Esophagus (tissue), 2 donors: ENCODE measurements around the gene MGAT5B. TPM values are rescaled to one million over a fixed set of nuclear protein-coding genes. Genes with fewer than 3 reads are reported as not detected.

Source experiments
- H3K27ac ChIP-seq, 2 donors: one replicate each; pipeline ENCODE4 v1.5.1; 2013; ENCODE audit warnings: low read depth in 2 of 2, mild to moderate bottlenecking in 2 of 2, inconsistent platforms in 1 of 2, low read length in 1 of 2, moderate library complexity in 1 of 2
- H3K27me3 ChIP-seq, 2 donors: one replicate each; pipeline ENCODE4 v1.6.1; 2013; ENCODE audit warnings: low read length in 2 of 2, control low read depth in 1 of 2, mild to moderate bottlenecking in 1 of 2; ENCODE audit not compliant: insufficient read depth in 2 of 2, control insufficient read depth in 1 of 2
- H3K36me3 ChIP-seq, 2 donors: one replicate each; pipeline ENCODE4 v1.6.1; 2013; ENCODE audit warnings: low read length in 1 of 2; ENCODE audit not compliant: control insufficient read depth in 2 of 2, insufficient read depth in 2 of 2
- H3K4me1 ChIP-seq, 2 donors: one replicate each; pipeline ENCODE4 v1.6.1; 2013; ENCODE audit warnings: low read length in 1 of 2; ENCODE audit not compliant: control insufficient read depth in 2 of 2, insufficient read depth in 2 of 2
- H3K4me3 ChIP-seq, 2 donors: one replicate each; pipeline ENCODE4 v1.5.1; 2013; ENCODE audit warnings: low read length in 2 of 2, mild to moderate bottlenecking in 2 of 2, low read depth in 1 of 2, moderate library complexity in 1 of 2
- H3K9me3 ChIP-seq, 2 donors: one replicate each; pipeline ENCODE4 v1.6.1; 2013; ENCODE audit warnings: mild to moderate bottlenecking in 2 of 2, low read depth in 1 of 2, low read length in 1 of 2, moderate library complexity in 1 of 2; ENCODE audit not compliant: control insufficient read depth in 2 of 2, insufficient read depth in 1 of 2
- WGBS, 2 donors: extraction: QIAGEN DNeasy Blood & Tissue Kit; methylation state at CpG; one replicate each; pipeline ENCODE4 v1.1.7; 2013; 5-methylcytosine and 5-hydroxymethylcytosine counted together
- polyA plus RNA-seq, 2 donors: library from polyadenylated mRNA; stranded (reverse); fragments of 200-250 nt; gene quantifications; one replicate each; pipeline ENCODE4 v1.2.3, GENCODE V29; 2013
- donor health status: healthy with polysubstance abuse.
- donor health status: Bipolar disorder and iron deficiency.

MGAT5B gene
- polyA plus RNA-seq, 2 donors: 0.18 to 0.24 TPM

DNA sequence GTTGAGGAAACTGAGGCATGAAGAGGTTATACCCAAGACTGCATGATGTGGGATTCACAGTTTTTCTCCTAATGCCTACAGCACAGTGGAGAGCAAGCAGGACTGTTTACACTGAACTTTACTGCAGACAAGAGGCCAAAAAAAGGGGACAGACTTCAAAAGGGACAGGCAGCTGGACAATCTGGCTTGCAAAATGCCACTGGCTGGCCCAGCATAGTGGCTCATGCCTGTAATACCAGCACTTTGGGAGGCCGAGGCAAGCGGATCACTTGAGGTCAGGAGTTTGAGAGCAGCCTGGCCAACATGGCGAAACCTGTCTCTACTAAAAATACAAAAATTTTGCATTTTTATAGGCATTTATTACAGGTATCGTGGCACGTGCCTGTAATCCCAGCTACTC is 2.0 kb upstream of the MGAT5B start:
- Histone ChIP-seq H3K9me3 (no peaks in the 10 kb centered on the region), H3K4me3 (no peak overlapping the region), H3K36me3 (no peaks in the 10 kb centered on the region), H3K4me1 (peaks cover 7 to 9% of the 10 kb centered on the region in 2 donors), H3K27me3 (peaks cover 0 to 13% of the 10 kb centered on the region in 2 donors), H3K27ac (no peak overlapping the region)
- 82 to 91% methylated on average over 5 of the region's 5 CpGs for WGBS, 2 donors

GRCh38 chr17:76866774-76867577 is 1.2 kb upstream of the MGAT5B start:
- H3K4me3 ChIP-seq: no peak overlapping the region
- H3K36me3 ChIP-seq: no peaks in the 10 kb centered on the region
- no peak overlapping the region for H3K27ac ChIP-seq
- no peaks in the 10 kb centered on the region for H3K9me3 ChIP-seq
- H3K4me1 ChIP-seq: peaks cover 7 to 9% of the 10 kb centered on the region in 2 donors
- 70 to 75% methylated on average over 9 of the region's 9 CpGs for WGBS, 2 donors
- peaks cover 0 to 13% of the 10 kb centered on the region in 2 donors for H3K27me3 ChIP-seq

DNA sequence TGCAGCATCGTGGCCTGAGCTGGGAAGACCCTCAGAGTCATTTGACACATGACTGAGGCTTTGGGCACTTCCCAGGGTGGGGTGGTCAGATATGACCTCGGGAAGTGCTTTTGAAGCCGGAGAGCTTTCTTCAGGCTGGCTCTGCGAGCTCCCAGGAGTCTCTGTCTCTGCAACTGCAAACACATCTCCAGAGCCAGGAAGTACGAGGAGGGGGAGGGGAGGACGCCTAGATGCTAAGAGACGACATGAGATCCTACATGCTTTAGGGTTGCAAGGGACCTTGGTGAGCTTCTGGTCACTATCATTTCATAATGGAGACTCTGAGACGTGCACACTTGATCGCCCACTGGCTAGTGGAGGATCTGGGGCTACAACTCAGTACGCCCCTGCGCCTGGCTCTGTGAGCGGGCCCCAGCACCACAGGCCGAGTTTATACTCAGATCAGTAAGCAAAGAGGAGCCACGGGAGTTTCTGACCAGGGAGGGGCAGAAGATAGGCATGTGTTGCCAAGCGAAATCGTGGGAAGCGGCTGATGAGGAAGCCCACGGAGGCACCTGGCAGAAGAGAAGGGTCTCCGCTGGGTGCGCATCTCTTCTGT is 527 bp upstream of the MGAT5B start:
- Histone ChIP-seq H3K4me1 (peaks cover 7 to 9% of the 10 kb centered on the region in 2 donors), H3K36me3 (no peaks in the 10 kb centered on the region), H3K27ac (no peak overlapping the region), H3K4me3 (no peak overlapping the region), H3K27me3 (peaks cover 0 to 13% of the 10 kb centered on the region in 2 donors), H3K9me3 (no peaks in the 10 kb centered on the region)
- 23 to 25% methylated on average over 19 to 20 of the region's 20 CpGs for WGBS, 2 donors

DNA sequence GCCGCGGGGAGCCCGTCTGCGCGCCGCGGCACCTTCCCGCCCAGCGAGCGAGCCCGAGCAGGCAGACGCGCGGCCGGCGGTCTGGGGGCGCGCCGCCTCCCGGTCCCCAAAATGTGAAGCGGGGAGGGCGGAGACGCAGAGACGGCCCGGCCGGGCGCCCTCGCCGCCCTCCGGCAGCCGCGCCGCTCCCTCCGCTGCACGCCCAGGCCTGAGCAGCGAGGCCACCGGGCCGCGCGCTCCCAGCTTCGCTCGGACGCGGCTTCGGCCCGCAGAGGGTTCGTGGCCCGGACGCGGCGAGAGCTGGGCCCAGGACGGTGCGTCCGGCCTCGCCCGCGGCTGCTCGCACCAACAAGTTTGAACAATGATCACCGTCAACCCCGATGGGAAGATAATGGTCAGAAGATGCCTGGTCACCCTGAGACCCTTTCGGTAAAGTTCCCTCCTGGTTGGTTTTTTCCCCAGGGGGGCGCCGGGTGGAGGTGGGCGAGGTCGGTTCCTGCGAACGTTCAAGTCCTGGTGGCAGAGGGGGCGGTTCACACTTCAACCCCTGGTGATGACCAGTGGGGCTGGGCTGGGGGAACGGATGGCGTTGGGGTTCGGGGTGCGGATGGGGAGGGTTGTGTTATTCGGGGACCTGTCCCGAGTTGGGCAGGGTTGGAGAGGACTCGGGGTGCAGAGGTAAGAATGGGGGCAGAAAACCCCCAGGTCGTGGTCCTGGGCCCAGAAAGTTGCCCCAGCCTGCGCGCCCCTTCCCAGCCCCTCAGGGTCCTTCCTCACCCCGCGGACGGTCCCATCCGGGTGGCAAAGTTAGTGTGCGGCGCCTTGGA is 678 bp downstream of the MGAT5B start:
- Histone ChIP-seq H3K4me1 (peaks cover 7 to 9% of the 10 kb centered on the region in 2 donors), H3K27me3 (peaks cover 0 to 13% of the 10 kb centered on the region in 2 donors), H3K9me3 (no peaks in the 10 kb centered on the region), H3K4me3 (peak overlapping the region; percentile 27 to 34), H3K27ac (no peak overlapping the region), H3K36me3 (no peaks in the 10 kb centered on the region)
- 2 to 3% methylated on average over 59 to 84 of the region's 84 CpGs for WGBS, 2 donors

DNA sequence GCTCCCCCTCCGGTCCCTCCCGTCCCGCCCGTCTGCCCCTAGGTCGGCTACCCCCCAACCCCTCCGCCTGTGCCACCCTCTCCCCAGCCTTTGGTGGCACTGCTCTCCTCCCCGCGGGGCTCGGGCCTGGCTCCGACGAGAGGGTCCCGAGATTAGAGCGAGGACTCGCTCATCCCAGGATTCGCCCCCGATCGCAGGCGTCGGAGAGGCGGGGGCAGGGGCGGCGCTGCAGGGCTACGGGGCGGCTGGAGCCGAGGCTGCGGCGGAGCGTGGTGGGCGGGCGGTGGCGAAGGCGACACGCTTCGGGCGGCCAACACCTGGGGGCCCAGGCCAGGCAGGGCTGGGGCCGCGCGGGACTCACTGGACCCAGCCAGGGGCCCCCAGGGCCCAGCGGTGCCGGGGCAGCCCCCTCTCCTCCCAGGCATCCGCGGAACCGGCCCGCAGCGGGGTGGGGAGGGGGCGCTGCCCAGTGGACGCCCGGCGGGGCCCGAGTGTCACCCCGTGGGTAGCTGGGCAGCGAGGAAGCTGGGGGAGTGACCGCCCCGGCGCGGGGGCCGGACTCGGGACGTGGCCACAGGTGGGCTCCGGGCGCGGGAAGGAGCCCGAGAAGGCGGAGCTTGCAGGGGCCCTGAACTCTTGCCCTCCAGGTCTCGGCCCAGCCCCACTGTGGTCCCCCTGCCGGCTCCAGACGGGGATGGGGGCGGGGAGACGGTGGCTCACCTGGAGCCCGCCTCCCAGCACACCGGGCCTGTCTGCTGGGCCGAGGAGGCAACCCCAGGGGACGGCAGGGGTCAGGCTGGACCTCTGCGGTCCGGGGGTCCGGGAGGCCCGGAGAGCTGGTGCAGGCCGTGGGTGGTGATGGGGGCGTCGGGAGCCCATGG is 1.5 kb downstream of the MGAT5B start:
- 7 to 8% methylated on average over 60 to 80 of the region's 80 CpGs for WGBS, 2 donors
- no peak overlapping the region for H3K27ac ChIP-seq
- no peaks in the 10 kb centered on the region for H3K9me3 ChIP-seq
- peaks cover 7 to 9% of the 10 kb centered on the region in 2 donors for H3K4me1 ChIP-seq
- peaks cover 0 to 13% of the 10 kb centered on the region in 2 donors for H3K27me3 ChIP-seq
- no peak overlapping the region for H3K4me3 ChIP-seq
- H3K36me3 ChIP-seq: no peaks in the 10 kb centered on the region

DNA sequence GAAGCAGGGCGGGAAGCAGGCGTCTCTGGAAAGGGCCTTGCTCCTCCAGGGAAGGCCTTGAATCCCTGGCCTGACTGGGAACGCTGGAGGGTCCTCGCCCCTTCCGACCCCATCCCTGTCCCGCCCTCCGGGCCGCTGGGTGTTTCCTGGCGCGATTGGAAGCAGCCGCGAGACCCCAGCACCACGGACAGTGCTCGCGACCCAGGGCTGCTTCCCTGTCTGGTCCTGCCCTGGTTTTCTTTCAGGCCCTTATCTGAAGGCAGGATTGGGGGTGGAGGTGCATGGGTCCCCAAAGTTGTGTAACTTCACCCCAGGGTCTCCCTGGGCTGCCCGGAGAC is 2.1 kb downstream of the MGAT5B start:
- H3K9me3 ChIP-seq: no peaks in the 10 kb centered on the region
- H3K36me3 ChIP-seq: no peaks in the 10 kb centered on the region
- H3K4me3 ChIP-seq: no peak overlapping the region
- H3K27ac ChIP-seq: no peak overlapping the region
- peaks cover 0 to 13% of the 10 kb centered on the region in 2 donors for H3K27me3 ChIP-seq
- WGBS, 2 donors: 27 to 31% methylated on average over 16 of the region's 16 CpGs
- peaks cover 7 to 9% of the 10 kb centered on the region in 2 donors for H3K4me1 ChIP-seq

DNA sequence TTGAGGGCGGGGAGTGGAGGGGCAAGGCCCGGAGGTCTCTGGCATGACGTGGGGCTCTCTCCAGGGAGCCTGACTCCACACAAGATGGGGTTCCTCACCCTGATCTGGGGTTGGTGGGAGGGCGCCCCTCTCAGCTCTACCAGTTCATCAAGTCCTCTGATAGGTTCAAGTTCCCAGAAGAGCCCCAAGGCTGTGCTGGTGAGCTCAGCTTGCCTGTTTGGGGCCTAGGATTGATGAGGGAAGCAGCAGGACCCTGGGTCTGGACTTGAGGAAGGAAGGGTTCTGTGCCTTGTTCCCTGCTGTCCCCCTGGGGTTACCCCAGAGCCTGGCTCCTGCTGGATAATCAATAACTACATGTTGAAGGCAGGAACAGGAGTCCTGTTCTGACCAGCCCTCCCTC is 3.5 kb downstream of the MGAT5B start:
- WGBS, 2 donors: 80 to 89% methylated on average over 4 of the region's 4 CpGs
- no peaks in the 10 kb centered on the region for H3K9me3 ChIP-seq
- H3K27me3 ChIP-seq: peaks cover 0 to 13% of the 10 kb centered on the region in 2 donors
- H3K36me3 ChIP-seq: no peaks in the 10 kb centered on the region
- peaks cover 7 to 9% of the 10 kb centered on the region in 2 donors for H3K4me1 ChIP-seq
- H3K4me3 ChIP-seq: no peak overlapping the region
- no peak overlapping the region for H3K27ac ChIP-seq

- 37 to 53% methylated on average over 14 of the region's 14 CpGs for WGBS, 2 donors
- H3K27me3 ChIP-seq: peaks cover 0 to 13% of the 10 kb centered on the region in 2 donors
Observed at GRCh38 chr17:76872221-76872873, 4.1 kb downstream of the MGAT5B start.

More at GRCh38 chr17:76872221-76872873, 4.1 kb downstream of the MGAT5B start:
- H3K4me1 ChIP-seq: peaks cover 7 to 9% of the 10 kb centered on the region in 2 donors
- no peaks in the 10 kb centered on the region for H3K36me3 ChIP-seq
- no peak overlapping the region for H3K4me3 ChIP-seq
- no peaks in the 10 kb centered on the region for H3K9me3 ChIP-seq
- H3K27ac ChIP-seq: no peak overlapping the region
